CD14-positive monocyte (primary cell): ENCODE data around the gene CHMP2A. TPM values are rescaled to one million over a fixed set of nuclear protein-coding genes. Genes with fewer than 3 reads are reported as not detected.

Experiments used
- DNase-seq, 3 donors: peaks; one replicate each; pipeline ENCODE4 v3.0.0-alpha.2; 2011 to 2022
- H2AFZ ChIP-seq: 2 replicates; pipeline ENCODE4 v1.6.0; 2012; ENCODE audit warnings: mild to moderate bottlenecking, low read depth, low read length, inconsistent platforms; ENCODE audit not compliant: insufficient read depth, poor library complexity, severe bottlenecking
- H3K27ac ChIP-seq, 2 donors: 1 replicate in 1 of 2; 2 replicates in 1 of 2; pipeline ENCODE4 v1.5.1; 2012 to 2013; ENCODE audit warnings: low read length in 2 of 2, control low read depth in 1 of 2, inconsistent platforms in 1 of 2, low read depth in 1 of 2, mild to moderate bottlenecking in 1 of 2
- H3K27me3 ChIP-seq, 2 donors: one replicate each; pipeline versions ENCODE4 v1.6.0 to v1.6.1; 2011 to 2013; ENCODE audit warnings: low read length in 2 of 2; ENCODE audit not compliant: control insufficient read depth in 2 of 2, insufficient read depth in 2 of 2
- H3K36me3 ChIP-seq, 2 donors: replicated peaks in 1 of 2; 1 replicate in 1 of 2; 2 replicates in 1 of 2; pipeline versions ENCODE4 v1.5.1 to v1.6.1; 2012 to 2013; ENCODE audit warnings: low read length in 2 of 2, control low read depth in 1 of 2, inconsistent platforms in 1 of 2, mild to moderate bottlenecking in 1 of 2; ENCODE audit not compliant: insufficient read depth in 2 of 2, control insufficient read depth in 1 of 2
- H3K4me1 ChIP-seq, 2 donors: 1 replicate in 1 of 2; 2 replicates in 1 of 2; pipeline versions ENCODE4 v1.5.1 to v1.6.1; 2012 to 2013; ENCODE audit warnings: low read length in 2 of 2, control low read depth in 1 of 2, inconsistent platforms in 1 of 2, mild to moderate bottlenecking in 1 of 2, moderate library complexity in 1 of 2; ENCODE audit not compliant: insufficient read depth in 2 of 2, control insufficient read depth in 1 of 2
- H3K4me2 ChIP-seq: replicated peaks from 2 replicates; pipeline ENCODE3; 2012; ENCODE audit warnings: low read length, moderate library complexity, mild to moderate bottlenecking; ENCODE audit not compliant: poor library complexity, severe bottlenecking; ENCODE audit errors: extremely low read depth
- H3K4me3 ChIP-seq, 3 experiments: fragments of 200-600 bp in 1 of 3; sonication (generic) in 1 of 3; replicated peaks in 1 of 3; 1 replicate in 2 of 3; 2 replicates in 1 of 3; pipeline ENCODE4 v1.5.1; 2011 to 2013; ENCODE audit warnings: low read length in 3 of 3, mild to moderate bottlenecking in 3 of 3, control low read depth in 2 of 3, low read depth in 2 of 3, inconsistent platforms in 1 of 3, moderate library complexity in 1 of 3
- H3K79me2 ChIP-seq: 2 replicates; pipeline ENCODE4 v1.6.0; 2012; ENCODE audit warnings: mild to moderate bottlenecking, control low read depth, inconsistent platforms, low read length, moderate library complexity; ENCODE audit not compliant: insufficient read depth
- H3K9ac ChIP-seq: 2 replicates; pipeline ENCODE4 v1.6.0; 2017; ENCODE audit warnings: low read length, mild to moderate bottlenecking; ENCODE audit not compliant: insufficient read depth, poor library complexity, severe bottlenecking
- H3K9me3 ChIP-seq, 2 donors: replicated peaks in 1 of 2; 1 replicate in 1 of 2; 2 replicates in 1 of 2; pipeline versions ENCODE4 v1.5.1 to v1.6.1; 2012 to 2013; ENCODE audit warnings: low read length in 2 of 2, control low read depth in 1 of 2; ENCODE audit not compliant: control insufficient read depth in 1 of 2, insufficient read depth in 1 of 2
- H4K20me1 ChIP-seq: 2 replicates; pipeline ENCODE4 v1.6.0; 2012; ENCODE audit warnings: mild to moderate bottlenecking, low read length, control low read depth, moderate library complexity; ENCODE audit not compliant: insufficient read depth
- H3K27ac Mint-ChIP-seq, 7 donors: one replicate each; pipeline ENCODE4 v1.8.0; 2020; ENCODE audit warnings: mild to moderate bottlenecking in 7 of 7, mixed read lengths in 7 of 7, moderate library complexity in 6 of 7, inconsistent platforms in 2 of 7
- H3K27me3 Mint-ChIP-seq, 3 donors: one replicate each; pipeline ENCODE4 v1.8.0; 2021 to 2022; ENCODE audit warnings: low read depth in 3 of 3, mild to moderate bottlenecking in 3 of 3, mixed read lengths in 3 of 3, moderate library complexity in 3 of 3, inconsistent platforms in 1 of 3
- H3K36me3 Mint-ChIP-seq, 2 donors: one replicate each; pipeline ENCODE4 v1.8.0; 2020; ENCODE audit warnings: mixed read lengths in 2 of 2, inconsistent platforms in 1 of 2, mild to moderate bottlenecking in 1 of 2
- H3K4me1 Mint-ChIP-seq: one replicate; pipeline ENCODE4 v1.8.0; 2020; ENCODE audit warnings: mild to moderate bottlenecking, mixed read lengths
- H3K4me3 Mint-ChIP-seq, 2 donors: one replicate each; pipeline ENCODE4 v1.8.0; 2020; ENCODE audit warnings: mild to moderate bottlenecking in 2 of 2, mixed read lengths in 2 of 2, moderate library complexity in 1 of 2
- H3K9me3 Mint-ChIP-seq, 7 donors: one replicate each; pipeline ENCODE4 v1.8.0; 2020 to 2022; ENCODE audit warnings: mixed read lengths in 7 of 7, mild to moderate bottlenecking in 6 of 7, moderate library complexity in 6 of 7, inconsistent platforms in 2 of 7
- CTCF ChIP-seq: fragments of 200-600 bp; IDR thresholded peaks from one replicate; pipeline ENCODE4 v1.8.0; 2022; ENCODE audit warnings: antibody characterized with exemption, mild to moderate bottlenecking
- WGBS: methylation state at CpG from one replicate; pipeline ENCODE4 v1.1.5; 2013; ENCODE audit warnings: missing lambda C conversion rate; ENCODE audit not compliant: insufficient coverage; 5-methylcytosine and 5-hydroxymethylcytosine counted together
- intact Hi-C, 2 donors: fragments of 100-400 bp; cut with micrococcal nuclease; formaldehyde crosslinking; loops; one replicate each; pipeline versions ENCODE4 v1.15.0 to v1.15.1; 2023
- polyA plus RNA-seq, 3 donors: library from polyadenylated mRNA; depleted of rRNA in 1 of 3; unstranded in 2 of 3; stranded (reverse) in 1 of 3; fragments of 300-500 nt in 2 of 3; fragments of >200 nt in 1 of 3; fragmentation: Illumina TruSeq in 2 of 3; gene quantifications; 1 replicate in 2 of 3; 2 replicates in 1 of 3; pipeline ENCODE4 v1.2.3, GENCODE V29; 2012 to 2021

CHMP2A gene
- polyA plus RNA-seq, 3 donors, result 228 to 323 (median 290) TPM

- Histone ChIP-seq H3K4me3 (peak overlapping the region in 1 of 3 experiments; percentile 28), H3K9ac (no peak overlapping the region), H3K4me1 (peaks cover 35 to 37% of the 10 kb centered on the region in 2 donors), H3K9me3 (peaks cover 0 to 13% of the 10 kb centered on the region in 2 donors), H3K79me2 (no peaks in the 10 kb centered on the region), H3K4me2 (peak overlapping the region; percentile 13), H3K36me3 (peaks cover 6 to 9% of the 10 kb centered on the region in 2 donors), H4K20me1 (peaks cover 10% of the 10 kb centered on the region), H3K27me3 (peaks cover 23 to 39% of the 10 kb centered on the region in 2 donors), H3K27ac (no peak overlapping the region), H2AFZ (no peak overlapping the region)
- intact Hi-C loops, result no loop called here
- peak in 1 of 3 donors; percentile 8 for DNase-seq
- peak overlapping the region; percentile 53 to 86 for H3K4me3 Mint-ChIP-seq
- H3K4me1 Mint-ChIP-seq, result peaks cover 40% of the 10 kb centered on the region
- peaks cover 16 to 21% of the 10 kb centered on the region in 2 donors for H3K36me3 Mint-ChIP-seq
- H3K27ac Mint-ChIP-seq, result peak overlapping the region in 2 of 7 donors; percentile 16 to 40
- H3K27me3 Mint-ChIP-seq, result peaks cover 39 to 45% (median 39%) of the 10 kb centered on the region in 3 donors
- peaks cover 0 to 17% (median 8%) of the 10 kb centered on the region in 7 donors for H3K9me3 Mint-ChIP-seq
- no peak for TF ChIP-seq CTCF
- 8% methylated on average over 40 of the region's 40 CpGs for WGBS
Observed at GRCh38 chr19:58563034-58563573, 8.2 kb upstream of the CHMP2A start.

GRCh38 chr19:58562122-58563033 lies 7.5 kb upstream of the CHMP2A start:
- intact Hi-C loops, result no loop called here
- H3K4me1 ChIP-seq, result peaks cover 41 to 44% of the 10 kb centered on the region in 2 donors
- H3K27ac ChIP-seq, result no peak overlapping the region
- H3K4me2 ChIP-seq, result peak overlapping the region; percentile 13
- H3K9ac ChIP-seq, result no peak overlapping the region
- H3K9me3 ChIP-seq, result peaks cover 0 to 13% of the 10 kb centered on the region in 2 donors
- H3K4me1 Mint-ChIP-seq, result peaks cover 45% of the 10 kb centered on the region
- peaks cover 23 to 39% of the 10 kb centered on the region in 2 donors for H3K27me3 ChIP-seq
- TF ChIP-seq CTCF, result no peak
- H3K4me3 ChIP-seq, result peak overlapping the region in 1 of 3 experiments; percentile 28
- H3K79me2 ChIP-seq, result peaks cover 7% of the 10 kb centered on the region
- peak overlapping the region; percentile 53 to 84 for H3K4me3 Mint-ChIP-seq
- peaks cover 13 to 17% of the 10 kb centered on the region in 2 donors for H3K36me3 Mint-ChIP-seq
- no peak overlapping the region for H2AFZ ChIP-seq
- peak in 1 of 3 donors; percentile 32 for DNase-seq
- H3K27ac Mint-ChIP-seq, result peak overlapping the region in 1 of 7 donors; percentile 19
- peaks cover 14% of the 10 kb centered on the region for H4K20me1 ChIP-seq
- H3K36me3 ChIP-seq, result peaks cover 5 to 6% of the 10 kb centered on the region in 2 donors
- peaks cover 0 to 17% (median 8%) of the 10 kb centered on the region in 7 donors for H3K9me3 Mint-ChIP-seq
- 14% methylated on average over 107 of the region's 107 CpGs for WGBS
- H3K27me3 Mint-ChIP-seq, result peaks cover 39 to 45% (median 39%) of the 10 kb centered on the region in 3 donors
